NOMO-1 (cell line): ENCODE data around the gene LPAR6.

Experiments
- DNase-seq, 2 experiments: peaks; one replicate each; lab custom pipeline; 2025; ENCODE audit not compliant: unreplicated experiment in 2 of 2; lab: John Stamatoyannopoulos, UW

LPAR6 gene

DNA sequence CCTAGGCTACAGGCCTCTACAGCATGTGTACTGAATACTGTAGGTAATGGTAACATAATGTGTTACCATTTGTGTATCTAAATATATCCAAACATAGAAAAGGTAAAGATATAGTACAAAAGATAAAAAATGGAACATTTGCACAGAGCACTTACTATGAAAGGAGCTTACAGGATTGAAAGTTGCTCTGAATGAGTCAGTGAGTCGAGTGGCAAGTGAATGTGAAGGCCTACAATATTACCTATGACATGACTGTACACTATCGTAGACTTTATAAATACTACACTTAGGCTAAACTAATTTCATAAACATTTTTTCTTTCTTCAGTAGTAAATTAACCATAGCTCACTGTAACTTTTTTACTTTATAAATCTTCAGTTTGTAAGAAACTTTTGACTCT, 35.1 kb downstream of the LPAR6 start:
- DNase-seq = no peak

DNA sequence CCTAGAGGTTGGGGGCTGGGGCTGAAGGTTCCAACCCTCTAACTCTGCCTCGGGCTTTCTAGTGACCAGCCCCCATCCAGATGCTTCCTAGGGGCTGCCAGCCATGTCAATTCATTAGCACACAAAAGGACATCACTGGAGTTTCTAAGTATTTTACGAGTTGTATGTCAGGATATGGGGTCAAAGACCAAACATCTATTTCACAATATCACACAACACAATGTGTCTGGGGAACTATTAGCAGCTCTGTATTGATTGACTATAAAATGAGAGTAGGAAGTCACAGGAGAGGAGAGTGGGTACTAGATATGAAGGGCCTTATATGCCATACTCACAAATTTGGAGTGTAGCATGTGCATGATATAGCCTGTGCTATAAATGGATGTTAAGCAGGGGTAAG, 42.1 kb downstream of the LPAR6 start:
- no peak for DNase-seq

DNA sequence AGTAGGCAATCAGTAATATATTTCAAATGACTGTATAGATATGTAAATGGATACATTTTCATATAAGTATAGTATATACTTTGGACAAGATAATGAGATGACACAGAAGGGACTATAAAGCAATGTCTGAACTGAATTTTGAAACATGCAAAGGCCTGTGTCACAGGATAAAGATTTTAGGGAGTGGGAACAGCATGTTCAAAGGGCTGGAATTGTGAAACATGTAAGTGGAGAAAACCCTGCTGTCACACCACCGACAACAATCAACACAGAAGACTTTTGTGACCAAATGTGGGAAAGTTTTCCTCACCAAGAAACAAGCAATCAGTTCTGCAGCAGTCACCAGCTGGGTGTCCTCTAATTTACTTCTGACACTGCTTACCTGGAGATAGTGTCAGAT, 42.9 kb downstream of the LPAR6 start:
- no peak for DNase-seq
